Memory B cell (primary cell): ENCODE measurements around the gene NSUN6.
A peak's percentile ranks its signal among the peaks of the same experiment; 100 is the strongest.

Source experiments
- ATAC-seq: fragments of 150-1000 bp; cut with Tn5 transposase; 2 replicates; pipeline ENCODE4 v1.10.0; 2021; ENCODE audit warnings: low read depth, mild to moderate bottlenecking, moderate library complexity
- DNase-seq, 2 donors: peaks; one replicate each; pipeline ENCODE4 v3.0.0; 2022; ENCODE audit warnings: low spot score in 2 of 2
- H3K27ac Mint-ChIP-seq: one replicate; pipeline ENCODE4 v1.8.0; 2022; ENCODE audit warnings: mild to moderate bottlenecking, moderate library complexity, mixed read lengths
- H3K27me3 Mint-ChIP-seq: one replicate; pipeline ENCODE4 v1.8.0; 2022; ENCODE audit warnings: mixed read lengths
- H3K36me3 Mint-ChIP-seq: one replicate; pipeline ENCODE4 v1.8.0; 2022; ENCODE audit warnings: mild to moderate bottlenecking, mixed read lengths
- H3K4me1 Mint-ChIP-seq: one replicate; pipeline ENCODE4 v1.8.0; 2022; ENCODE audit warnings: mixed read lengths
- H3K4me3 Mint-ChIP-seq: one replicate; pipeline ENCODE4 v1.8.0; 2022; ENCODE audit warnings: mild to moderate bottlenecking, moderate library complexity, mixed read lengths
- H3K9me3 Mint-ChIP-seq: one replicate; pipeline ENCODE4 v1.8.0; 2022; ENCODE audit warnings: mixed read lengths

Gene NSUN6

DNA sequence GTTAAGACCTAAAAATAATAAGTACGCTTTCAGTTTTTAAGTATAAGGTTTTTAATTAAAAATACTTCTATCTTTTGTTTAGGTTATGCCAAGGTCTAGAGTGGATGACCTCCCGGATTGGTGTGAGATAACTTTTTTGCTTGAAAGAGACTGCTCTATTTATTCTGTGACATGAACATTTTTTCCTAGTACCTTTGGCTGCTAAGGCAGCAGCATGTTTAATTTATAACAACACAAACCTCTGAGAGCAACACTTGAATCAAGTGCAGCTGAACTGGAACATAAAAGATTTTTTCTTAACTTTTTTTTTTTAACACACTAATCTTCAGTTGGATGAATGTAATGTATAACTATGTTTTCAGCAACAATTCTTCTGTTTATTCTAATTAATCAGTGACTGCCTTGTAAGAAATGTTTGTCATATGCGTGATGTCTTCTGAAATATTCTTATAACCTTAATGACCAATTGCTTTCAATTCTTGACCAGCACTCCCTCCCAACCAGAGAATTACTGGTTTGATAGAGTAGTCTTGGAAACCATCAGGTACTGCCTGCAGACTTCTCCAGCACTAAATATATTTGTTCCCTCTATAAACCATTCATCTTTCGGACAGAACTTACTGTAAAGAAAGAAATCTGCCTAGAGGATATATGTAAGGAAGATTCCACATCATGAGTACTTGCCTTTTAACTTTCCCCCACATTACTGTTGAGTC is 23.9 kb upstream of the NSUN6 start:
- H3K4me3 Mint-ChIP-seq = no peak overlapping the region
- DNase-seq (no peak), ATAC-seq (no peak)
- no peaks in the 10 kb centered on the region for H3K9me3 Mint-ChIP-seq
- no peak overlapping the region for H3K27ac Mint-ChIP-seq
- H3K4me1 Mint-ChIP-seq = no peaks in the 10 kb centered on the region
- H3K27me3 Mint-ChIP-seq = no peaks in the 10 kb centered on the region
- H3K36me3 Mint-ChIP-seq = peaks cover 19% of the 10 kb centered on the region

- H3K4me3 Mint-ChIP-seq = no peak overlapping the region
- no peaks in the 10 kb centered on the region for H3K27me3 Mint-ChIP-seq
- H3K4me1 Mint-ChIP-seq = peaks cover 11% of the 10 kb centered on the region
- ATAC-seq (no peak), DNase-seq (no peak)
- no peak overlapping the region for H3K27ac Mint-ChIP-seq
- H3K9me3 Mint-ChIP-seq = no peaks in the 10 kb centered on the region
- H3K36me3 Mint-ChIP-seq = peaks cover 16% of the 10 kb centered on the region
Observed at GRCh38 chr10:18668026-18668425, 16.6 kb upstream of the NSUN6 start.

DNA sequence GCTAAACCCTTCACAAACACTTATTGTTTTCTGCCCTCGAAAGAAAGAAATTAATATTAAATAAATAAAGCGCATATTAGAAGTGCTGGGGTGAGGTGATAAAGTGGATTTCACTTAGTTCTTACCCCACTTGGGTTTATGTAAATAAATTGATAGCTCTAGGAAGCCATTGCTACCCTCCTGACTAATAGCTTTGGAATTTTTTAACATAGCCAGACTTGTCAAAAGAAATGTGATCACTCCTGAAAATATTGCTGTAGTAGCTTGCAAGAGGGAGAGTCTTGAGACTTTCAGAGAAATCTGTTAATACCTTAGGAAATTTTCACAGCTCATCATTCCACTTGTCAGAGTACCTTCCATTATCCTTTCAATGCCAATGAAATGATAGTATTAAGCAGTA is 15.4 kb upstream of the NSUN6 start:
- ATAC-seq (no peak), DNase-seq (no peak)
- Mint-ChIP-seq H3K36me3 (peaks cover 13% of the 10 kb centered on the region), H3K9me3 (no peaks in the 10 kb centered on the region), H3K4me1 (peaks cover 14% of the 10 kb centered on the region), H3K27me3 (no peaks in the 10 kb centered on the region), H3K27ac (no peak overlapping the region), H3K4me3 (no peak overlapping the region)

DNA sequence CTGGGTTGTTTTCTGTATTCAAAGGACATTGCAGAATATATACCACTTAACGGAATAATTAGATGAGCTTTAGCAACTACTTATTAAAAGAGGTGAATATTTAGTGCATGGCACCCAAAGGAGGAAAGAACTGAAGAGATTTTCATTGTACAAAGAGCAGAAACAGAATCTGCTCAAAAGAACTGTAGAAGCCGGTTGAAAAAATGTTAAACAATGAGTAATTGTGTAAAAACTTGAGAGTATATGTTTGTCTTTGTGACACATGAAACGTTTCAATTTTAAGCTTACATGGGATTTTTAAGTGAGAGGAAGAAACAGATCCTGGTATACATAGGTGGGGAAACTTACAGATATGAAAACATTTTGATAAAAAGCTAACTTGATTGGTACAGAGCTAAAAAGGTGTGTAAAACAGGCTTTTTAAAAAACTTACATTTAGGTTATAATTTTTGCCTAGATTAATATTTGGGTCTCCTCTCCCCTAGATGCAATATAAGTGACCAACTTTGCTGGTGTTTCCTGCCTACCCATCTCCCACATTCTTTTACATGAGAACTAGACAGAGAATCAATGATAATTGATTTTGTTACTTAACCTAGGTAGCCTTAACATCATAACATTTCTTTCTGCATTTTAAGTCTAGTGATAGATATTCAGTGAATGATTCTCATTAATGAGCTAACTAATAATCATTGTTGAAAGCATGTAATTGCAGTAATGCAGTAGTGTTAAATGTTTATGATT is 14.6 kb upstream of the NSUN6 start:
- peak overlapping the region; percentile 60 for H3K27ac Mint-ChIP-seq
- peaks cover 10% of the 10 kb centered on the region for H3K36me3 Mint-ChIP-seq
- no peaks in the 10 kb centered on the region for H3K27me3 Mint-ChIP-seq
- DNase-seq (no peak), ATAC-seq (no peak)
- H3K9me3 Mint-ChIP-seq = no peaks in the 10 kb centered on the region
- H3K4me3 Mint-ChIP-seq = no peak overlapping the region
- peaks cover 20% of the 10 kb centered on the region for H3K4me1 Mint-ChIP-seq

- peak overlapping the region; percentile 60 for H3K27ac Mint-ChIP-seq
Observed at GRCh38 chr10:18664841-18665478, 13.6 kb upstream of the NSUN6 start.

DNA sequence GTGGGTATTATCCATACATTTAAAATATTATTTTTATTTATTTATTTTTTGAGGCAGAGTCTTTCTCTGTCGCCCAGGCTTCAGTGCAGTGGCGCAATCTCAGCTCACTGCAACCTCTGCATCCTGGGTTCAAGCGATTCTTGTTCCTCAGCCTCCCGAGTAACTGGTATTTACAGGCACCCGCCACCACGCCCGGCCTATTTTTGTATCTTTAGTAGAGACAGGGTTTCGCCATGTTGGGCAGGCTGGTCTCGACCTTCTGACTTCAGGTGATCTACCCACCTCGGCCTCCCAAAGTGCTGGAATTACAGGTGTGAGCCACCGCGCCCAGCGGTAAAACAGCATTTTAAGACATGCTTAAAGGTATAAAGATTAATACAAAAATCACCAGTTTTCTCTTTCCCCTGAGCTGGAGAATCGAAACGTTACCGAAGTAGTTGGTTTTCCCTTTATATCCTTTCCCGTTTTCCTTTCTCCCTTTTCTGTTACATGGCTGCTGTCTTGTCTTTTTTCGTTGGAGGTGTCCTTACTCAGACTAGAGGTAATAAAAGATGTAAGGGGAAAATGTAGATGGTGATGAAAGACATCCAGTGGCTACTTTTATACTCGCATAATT is 9.5 kb upstream of the NSUN6 start:
- H3K36me3 Mint-ChIP-seq = peaks cover 2% of the 10 kb centered on the region
- H3K4me1 Mint-ChIP-seq = peaks cover 24% of the 10 kb centered on the region
- peak overlapping the region; percentile 97 for H3K27ac Mint-ChIP-seq
- H3K4me3 Mint-ChIP-seq = peak overlapping the region; percentile 40
- no peaks in the 10 kb centered on the region for H3K9me3 Mint-ChIP-seq
- H3K27me3 Mint-ChIP-seq = no peaks in the 10 kb centered on the region
- DNase-seq = no peak
- no peak for ATAC-seq

More at GRCh38 chr10:18664841-18665478, 13.6 kb upstream of the NSUN6 start:
- ATAC-seq (no peak), DNase-seq (no peak)
- H3K27me3 Mint-ChIP-seq = no peaks in the 10 kb centered on the region
- no peaks in the 10 kb centered on the region for H3K9me3 Mint-ChIP-seq
- H3K36me3 Mint-ChIP-seq = peaks cover 7% of the 10 kb centered on the region
- H3K4me1 Mint-ChIP-seq = peaks cover 25% of the 10 kb centered on the region
- H3K4me3 Mint-ChIP-seq = no peak overlapping the region

- Mint-ChIP-seq H3K4me1 (peaks cover 18% of the 10 kb centered on the region), H3K9me3 (no peaks in the 10 kb centered on the region), H3K27ac (peak overlapping the region; percentile 97), H3K4me3 (peak overlapping the region; percentile 97), H3K36me3 (peaks cover 2% of the 10 kb centered on the region), H3K27me3 (no peaks in the 10 kb centered on the region)
- ATAC-seq (no peak), DNase-seq (no peak)
Observed at GRCh38 chr10:18659819-18660535, 8.6 kb upstream of the NSUN6 start.

DNA sequence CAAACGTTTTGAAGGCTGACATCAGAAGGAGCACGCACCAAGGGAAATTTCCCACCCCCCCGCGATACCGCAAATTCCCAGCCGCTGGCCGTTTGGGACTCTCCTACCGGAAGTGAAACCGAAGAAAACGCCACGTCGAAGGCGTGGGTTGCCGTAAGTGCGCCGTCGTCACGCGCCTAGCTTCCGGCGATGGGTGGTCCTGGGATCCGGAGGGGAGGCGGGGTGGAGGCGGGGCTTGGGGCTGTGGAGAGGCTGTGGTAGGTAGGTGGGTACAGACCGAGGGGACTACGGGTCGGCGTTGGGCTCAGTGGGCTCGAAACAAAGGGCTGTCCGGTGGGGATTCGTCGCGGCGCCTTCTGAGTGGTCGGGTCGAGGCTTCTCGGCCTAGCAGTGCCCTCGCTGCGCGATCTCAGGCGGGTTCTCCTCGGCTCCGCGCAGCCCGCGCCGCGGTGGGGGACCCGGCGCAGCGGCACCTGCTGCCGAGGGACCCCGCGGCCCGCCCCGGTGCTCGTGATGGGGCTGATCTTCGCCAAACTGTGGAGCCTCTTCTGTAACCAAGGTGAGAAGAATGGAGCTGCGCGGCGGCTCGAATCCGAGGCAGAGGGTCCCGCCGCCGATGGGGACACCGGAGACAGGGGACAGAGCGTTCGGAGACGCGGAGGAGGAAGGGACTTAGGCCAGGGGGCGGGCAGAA is 7.9 kb upstream of the NSUN6 start, which contains the start of gene ARL5B:
Gene ARL5B (plus strand): TSS at position 307 of the 694 bp plus-strand sequence. CDS start 207 bp downstream, at position 514.
- ATAC-seq (peak; percentile 86), DNase-seq (peak; percentile 86 to 94)
- Mint-ChIP-seq H3K4me3 (peak within 1 kb of the TSS; percentile 97), H3K27ac (peak within 1 kb of the TSS; percentile 97), H3K9me3 (no peaks in the 10 kb centered on the region), H3K4me1 (peaks cover 18% of the 10 kb centered on the region), H3K36me3 (peaks cover 3% of the 10 kb centered on the region), H3K27me3 (no peaks in the 10 kb centered on the region)

DNA sequence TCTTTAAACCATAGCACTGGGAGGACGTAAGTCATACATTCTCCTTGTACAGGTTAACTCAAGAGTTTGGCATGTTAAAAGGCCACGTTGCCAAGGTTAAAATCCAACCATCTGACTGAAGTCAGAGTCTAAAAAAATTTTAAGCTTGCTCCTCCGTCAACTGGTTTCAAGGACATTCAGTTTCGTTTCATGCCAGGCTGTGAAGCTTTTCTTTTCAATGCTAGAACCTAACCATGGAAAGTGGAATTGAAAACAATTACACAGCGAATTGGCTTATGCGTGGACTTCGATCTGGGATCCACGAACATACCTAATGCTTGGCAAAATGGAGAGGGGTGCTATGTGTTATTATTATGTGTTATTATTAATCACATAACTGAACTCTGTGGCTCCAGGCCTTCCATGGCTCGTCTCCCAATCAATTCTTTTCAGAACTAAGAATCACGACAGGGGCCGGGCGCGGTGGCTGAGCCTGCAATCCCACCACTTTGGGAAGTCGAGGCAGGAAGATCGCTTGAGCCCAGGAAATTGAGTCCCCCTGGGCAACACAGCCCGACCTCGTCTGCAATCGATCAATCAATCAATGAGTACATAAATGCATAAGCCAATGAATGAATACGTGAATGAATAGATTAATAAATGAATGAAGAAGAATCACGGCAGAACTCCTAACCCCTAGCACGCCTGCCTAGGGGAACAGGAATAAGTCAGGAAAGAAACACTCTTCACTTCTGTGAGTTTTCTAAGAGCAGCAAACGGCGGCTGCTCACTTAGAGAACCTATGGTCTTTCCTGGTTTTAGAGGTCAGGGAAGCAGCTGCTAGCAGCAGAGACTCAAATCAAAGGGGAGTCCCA is 7.1 kb upstream of the NSUN6 start:
- peak overlapping the region; percentile 97 for H3K27ac Mint-ChIP-seq
- peak overlapping the region; percentile 97 for H3K4me3 Mint-ChIP-seq
- H3K36me3 Mint-ChIP-seq = peaks cover 5% of the 10 kb centered on the region
- H3K27me3 Mint-ChIP-seq = no peaks in the 10 kb centered on the region
- DNase-seq (peak; percentile 22 to 26), ATAC-seq (no peak)
- H3K4me1 Mint-ChIP-seq = peaks cover 16% of the 10 kb centered on the region
- H3K9me3 Mint-ChIP-seq = no peaks in the 10 kb centered on the region

GRCh38 chr10:18656724-18657123 is 5.3 kb upstream of the NSUN6 start:
- no peak for ATAC-seq
- H3K4me1 Mint-ChIP-seq = peaks cover 18% of the 10 kb centered on the region
- no peaks in the 10 kb centered on the region for H3K27me3 Mint-ChIP-seq

GRCh38 chr10:18653112-18653511 is 1.7 kb upstream of the NSUN6 start:
- Mint-ChIP-seq H3K4me3 (no peak overlapping the region), H3K27ac (peak overlapping the region; percentile 90), H3K36me3 (peaks cover 5% of the 10 kb centered on the region), H3K9me3 (no peaks in the 10 kb centered on the region), H3K4me1 (peaks cover 13% of the 10 kb centered on the region), H3K27me3 (no peaks in the 10 kb centered on the region)
- ATAC-seq (no peak), DNase-seq (no peak)

More at GRCh38 chr10:18656724-18657123, 5.3 kb upstream of the NSUN6 start:
- DNase-seq = no peak
- Mint-ChIP-seq H3K27ac (no peak overlapping the region), H3K9me3 (no peaks in the 10 kb centered on the region), H3K36me3 (peaks cover 5% of the 10 kb centered on the region), H3K4me3 (no peak overlapping the region)

DNA sequence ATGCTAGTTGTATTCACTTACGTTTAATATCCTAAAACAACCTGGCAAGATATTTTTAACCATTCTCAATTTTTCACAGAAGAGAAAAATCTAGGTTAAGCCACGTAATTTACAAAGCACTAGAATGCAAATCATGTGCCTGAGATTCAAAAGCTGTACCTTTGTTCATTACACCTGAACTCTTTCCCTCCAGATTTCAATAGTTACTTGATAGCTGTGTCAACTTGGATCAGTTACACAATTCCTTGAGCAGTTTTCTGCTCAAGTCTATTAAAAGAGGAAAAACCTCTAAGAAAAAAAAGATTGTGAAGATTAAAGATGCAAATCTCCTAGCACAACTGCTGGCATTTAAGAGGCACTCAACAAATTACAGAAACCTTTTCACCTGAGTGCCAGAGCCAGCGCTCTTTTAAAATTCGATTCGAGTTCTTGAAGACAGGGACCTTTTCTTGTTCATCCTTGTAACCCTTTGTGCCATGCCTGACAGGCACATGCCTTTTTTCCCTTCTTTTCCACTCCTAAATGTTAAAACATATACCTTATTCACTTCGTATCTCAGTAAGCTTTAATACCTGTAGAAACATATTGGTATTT is 886 bp downstream of the NSUN6 start:
- H3K4me1 Mint-ChIP-seq = peaks cover 13% of the 10 kb centered on the region
- H3K36me3 Mint-ChIP-seq = peaks cover 5% of the 10 kb centered on the region
- no peak for DNase-seq
- no peak for ATAC-seq
- H3K9me3 Mint-ChIP-seq = no peaks in the 10 kb centered on the region
- no peaks in the 10 kb centered on the region for H3K27me3 Mint-ChIP-seq
- peak overlapping the region; percentile 90 for H3K27ac Mint-ChIP-seq
- peak overlapping the region; percentile 83 for H3K4me3 Mint-ChIP-seq
